Measurements from ENCODE around the gene BACE2.

- TF ChIP-seq, protein P1, sequence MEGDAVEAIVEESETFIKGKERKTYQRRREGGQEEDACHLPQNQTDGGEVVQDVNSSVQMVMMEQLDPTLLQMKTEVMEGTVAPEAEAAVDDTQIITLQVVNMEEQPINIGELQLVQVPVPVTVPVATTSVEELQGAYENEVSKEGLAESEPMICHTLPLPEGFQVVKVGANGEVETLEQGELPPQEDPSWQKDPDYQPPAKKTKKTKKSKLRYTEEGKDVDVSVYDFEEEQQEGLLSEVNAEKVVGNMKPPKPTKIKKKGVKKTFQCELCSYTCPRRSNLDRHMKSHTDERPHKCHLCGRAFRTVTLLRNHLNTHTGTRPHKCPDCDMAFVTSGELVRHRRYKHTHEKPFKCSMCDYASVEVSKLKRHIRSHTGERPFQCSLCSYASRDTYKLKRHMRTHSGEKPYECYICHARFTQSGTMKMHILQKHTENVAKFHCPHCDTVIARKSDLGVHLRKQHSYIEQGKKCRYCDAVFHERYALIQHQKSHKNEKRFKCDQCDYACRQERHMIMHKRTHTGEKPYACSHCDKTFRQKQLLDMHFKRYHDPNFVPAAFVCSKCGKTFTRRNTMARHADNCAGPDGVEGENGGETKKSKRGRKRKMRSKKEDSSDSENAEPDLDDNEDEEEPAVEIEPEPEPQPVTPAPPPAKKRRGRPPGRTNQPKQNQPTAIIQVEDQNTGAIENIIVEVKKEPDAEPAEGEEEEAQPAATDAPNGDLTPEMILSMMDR (conservative IDR thresholded peaks at IDR 0.05; ENCODE audit: low read length): no peak
- no peak for TF ChIP-seq EZH2phosphoT487 (IDR thresholded peaks at IDR 0.05; ENCODE audit: borderline replicate concordance, low read depth, low read length)
These were observed 84.1 kb downstream of the BACE2 start for GRCh38 chr21:41251961-41252642.

All from OCI-LY7 (cell line).